Activated naive CD8-positive, alpha-beta T cell treated with anti-CD3 and anti-CD28 coated beads for 36 hours (primary cell): ENCODE measurements around the gene ZNF81. TPM values are rescaled to one million over a fixed set of nuclear protein-coding genes. Genes with fewer than 3 reads are reported as not detected.
"Not testable (repeated sequence)": the region's sequence is repeated elsewhere in the genome, so short reads cannot be mapped to it uniquely, and the experiment has no call there.

ENCODE experiments used
- DNase-seq: peaks from one replicate; pipeline ENCODE4 v3.0.0; 2021
- H3K27ac Mint-ChIP-seq: one replicate; pipeline ENCODE4 v1.8.0; 2022; ENCODE audit warnings: mild to moderate bottlenecking, moderate library complexity, mixed read lengths
- H3K27me3 Mint-ChIP-seq: one replicate; pipeline ENCODE4 v1.8.0; 2022; ENCODE audit warnings: mild to moderate bottlenecking, mixed read lengths
- H3K36me3 Mint-ChIP-seq: one replicate; pipeline ENCODE4 v1.8.0; 2021; ENCODE audit warnings: mild to moderate bottlenecking, mixed read lengths
- H3K4me1 Mint-ChIP-seq: one replicate; pipeline ENCODE4 v1.8.0; 2021; ENCODE audit warnings: mixed read lengths
- H3K4me3 Mint-ChIP-seq: one replicate; pipeline ENCODE4 v1.8.0; 2022; ENCODE audit warnings: mild to moderate bottlenecking, moderate library complexity, mixed read lengths
- H3K9me3 Mint-ChIP-seq: one replicate; pipeline ENCODE4 v1.8.0; 2022; ENCODE audit warnings: mixed read lengths
- total RNA-seq, 2 experiments: library from RNA; stranded (reverse); gene quantifications; one replicate each; pipeline ENCODE4 v1.2.3, GENCODE V29; 2021

ZNF81 gene
- 1 to 10 TPM; 4.8 to 7.8 TPM for total RNA-seq

GRCh38 chrX:47836164-47837072 lies at the start of gene ZNF81:
Gene ZNF81, plus strand, starts transcription at chrX:47836902. Its CDS starts 9,366 bp downstream, at chrX:47846268.
- no peaks in the 10 kb centered on the region for H3K27me3 Mint-ChIP-seq
- no peaks in the 10 kb centered on the region for H3K9me3 Mint-ChIP-seq
- peaks cover 16% of the 10 kb centered on the region for H3K4me1 Mint-ChIP-seq
- peak within 1 kb of the TSS; percentile 95 for H3K27ac Mint-ChIP-seq
- H3K36me3 Mint-ChIP-seq, result no peaks in the 10 kb centered on the region
- peak within 1 kb of the TSS; percentile 98 for H3K4me3 Mint-ChIP-seq
- DNase-seq, result peak; percentile 84

GRCh38 chrX:47796433-47796906 lies 40.2 kb upstream of the ZNF81 start:
- DNase-seq, result no peak
- Mint-ChIP-seq H3K9me3 (no peaks in the 10 kb centered on the region), H3K4me1 (no peaks in the 10 kb centered on the region)

GRCh38 chrX:47797084-47797483 lies 39.6 kb upstream of the ZNF81 start:
- Mint-ChIP-seq H3K36me3 (no peaks in the 10 kb centered on the region), H3K27ac (no peak overlapping the region), H3K27me3 (no peaks in the 10 kb centered on the region), H3K4me1 (no peaks in the 10 kb centered on the region), H3K4me3 (no peak overlapping the region), H3K9me3 (no peaks in the 10 kb centered on the region)
- no peak for DNase-seq

More at GRCh38 chrX:47796433-47796906, 40.2 kb upstream of the ZNF81 start:
- Mint-ChIP-seq H3K36me3 (no peaks in the 10 kb centered on the region), H3K4me3 (no peak overlapping the region), H3K27ac (no peak overlapping the region), H3K27me3 (no peaks in the 10 kb centered on the region)

GRCh38 chrX:47798861-47799260 lies 37.8 kb upstream of the ZNF81 start:
- Mint-ChIP-seq H3K27ac (no peak overlapping the region), H3K4me1 (no peaks in the 10 kb centered on the region), H3K27me3 (no peaks in the 10 kb centered on the region), H3K36me3 (no peaks in the 10 kb centered on the region), H3K9me3 (no peaks in the 10 kb centered on the region), H3K4me3 (no peak overlapping the region)
- no peak for DNase-seq

GRCh38 chrX:47802589-47802988 lies 34.1 kb upstream of the ZNF81 start:
- no peak for DNase-seq
- H3K4me1 Mint-ChIP-seq, result no peaks in the 10 kb centered on the region
- no peaks in the 10 kb centered on the region for H3K27me3 Mint-ChIP-seq
- no peak overlapping the region for H3K27ac Mint-ChIP-seq
- no peaks in the 10 kb centered on the region for H3K36me3 Mint-ChIP-seq
- H3K4me3 Mint-ChIP-seq, result no peak overlapping the region
- H3K9me3 Mint-ChIP-seq, result no peaks in the 10 kb centered on the region

GRCh38 chrX:47803103-47803502 lies 33.6 kb upstream of the ZNF81 start:
- not testable (repeated sequence) for H3K4me1 Mint-ChIP-seq, DNase-seq, H3K27me3 Mint-ChIP-seq, H3K9me3 Mint-ChIP-seq, H3K27ac Mint-ChIP-seq, H3K4me3 Mint-ChIP-seq, H3K36me3 Mint-ChIP-seq

GRCh38 chrX:47804315-47804714 lies 32.4 kb upstream of the ZNF81 start:
- H3K4me1 Mint-ChIP-seq, result no peaks in the 10 kb centered on the region
- no peaks in the 10 kb centered on the region for H3K9me3 Mint-ChIP-seq
- H3K27ac Mint-ChIP-seq, result no peak overlapping the region
- no peak for DNase-seq
- no peaks in the 10 kb centered on the region for H3K36me3 Mint-ChIP-seq
- H3K27me3 Mint-ChIP-seq, result no peaks in the 10 kb centered on the region
- H3K4me3 Mint-ChIP-seq, result no peak overlapping the region

- not testable (repeated sequence) for H3K4me1 Mint-ChIP-seq, H3K27me3 Mint-ChIP-seq, H3K36me3 Mint-ChIP-seq, H3K27ac Mint-ChIP-seq, H3K4me3 Mint-ChIP-seq, DNase-seq, H3K9me3 Mint-ChIP-seq
These were observed 30.9 kb upstream of the ZNF81 start for GRCh38 chrX:47805844-47806243.

GRCh38 chrX:47806415-47807271 lies 30.1 kb upstream of the ZNF81 start:
- not testable (repeated sequence) for H3K27ac Mint-ChIP-seq, DNase-seq, H3K36me3 Mint-ChIP-seq, H3K4me3 Mint-ChIP-seq, H3K9me3 Mint-ChIP-seq, H3K4me1 Mint-ChIP-seq, H3K27me3 Mint-ChIP-seq

GRCh38 chrX:47807272-47807538 lies 29.5 kb upstream of the ZNF81 start:
- H3K27me3 Mint-ChIP-seq, DNase-seq, H3K9me3 Mint-ChIP-seq, H3K36me3 Mint-ChIP-seq, H3K4me3 Mint-ChIP-seq, H3K27ac Mint-ChIP-seq, H3K4me1 Mint-ChIP-seq: not testable (repeated sequence)

- H3K36me3 Mint-ChIP-seq, result no peaks in the 10 kb centered on the region
- H3K27me3 Mint-ChIP-seq, result no peaks in the 10 kb centered on the region
- no peaks in the 10 kb centered on the region for H3K4me1 Mint-ChIP-seq
- H3K27ac Mint-ChIP-seq, result no peak overlapping the region
- H3K4me3 Mint-ChIP-seq, result no peak overlapping the region
- H3K9me3 Mint-ChIP-seq, result no peaks in the 10 kb centered on the region
- no peak for DNase-seq
These were observed 29.2 kb upstream of the ZNF81 start for GRCh38 chrX:47807548-47807947.

GRCh38 chrX:47808904-47809788 lies 27.6 kb upstream of the ZNF81 start:
- Mint-ChIP-seq H3K27me3 (no peaks in the 10 kb centered on the region), H3K36me3 (no peaks in the 10 kb centered on the region), H3K27ac (no peak overlapping the region), H3K9me3 (no peaks in the 10 kb centered on the region), H3K4me3 (no peak overlapping the region), H3K4me1 (no peaks in the 10 kb centered on the region)
- no peak for DNase-seq

GRCh38 chrX:47814851-47815250 lies 21.9 kb upstream of the ZNF81 start:
- Mint-ChIP-seq H3K9me3 (peaks cover 1% of the 10 kb centered on the region), H3K27ac (no peak overlapping the region), H3K4me3 (no peak overlapping the region), H3K36me3 (no peaks in the 10 kb centered on the region), H3K4me1 (no peaks in the 10 kb centered on the region), H3K27me3 (no peaks in the 10 kb centered on the region)
- DNase-seq, result no peak

GRCh38 chrX:47815901-47816845 lies 20.5 kb upstream of the ZNF81 start:
- no peak overlapping the region for H3K27ac Mint-ChIP-seq
- peaks cover 3% of the 10 kb centered on the region for H3K9me3 Mint-ChIP-seq
- no peak overlapping the region for H3K4me3 Mint-ChIP-seq
- H3K36me3 Mint-ChIP-seq, result no peaks in the 10 kb centered on the region
- no peaks in the 10 kb centered on the region for H3K27me3 Mint-ChIP-seq
- DNase-seq, result no peak
- no peaks in the 10 kb centered on the region for H3K4me1 Mint-ChIP-seq
